Epithelial cell of umbilical artery (primary cell): Measurements from ENCODE around the gene ANXA11. TPM values are rescaled to one million over a fixed set of nuclear protein-coding genes. Genes with fewer than 3 reads are reported as not detected.

Experiments used
- total RNA-seq: library from RNA; depleted of rRNA; stranded (reverse); fragments of >200 nt; gene quantifications from 2 replicates; pipeline ENCODE4 v1.2.3, GENCODE V29; 2014

The ANXA11 gene
- total RNA-seq: 22.7 and 30.7 TPM in 2 replicates

GRCh38 chr10:80205477-80206276, at the start of gene ANXA11:
TSS of gene ANXA11 (minus strand) at chr10:80205537. CDS start at chr10:80172861, 32,676 bp downstream.

GRCh38 chr10:80132299-80133139, 72.8 kb downstream of the ANXA11 start, which contains the start of gene PLAC9:
TSS of gene PLAC9 (plus strand) at chr10:80132730. CDS start at chr10:80132763, 33 bp downstream.

Other genes with a start within 250 kb of the ANXA11 start
- 3.6 and 3.8 TPM in 2 replicates for gene TMEM254, start 126.9 kb downstream of the ANXA11 start, total RNA-seq
- gene PLAC9, start 72.8 kb downstream of the ANXA11 start, total RNA-seq: 2.9 and 4.9 TPM in 2 replicates
- not detected in 2 replicates for gene MAT1A, start 84.1 kb upstream of the ANXA11 start, total RNA-seq
- not detected in 2 replicates for gene DYDC1, start 151.2 kb upstream of the ANXA11 start, total RNA-seq
- gene DYDC2, start 151.2 kb upstream of the ANXA11 start, total RNA-seq: not detected in 2 replicates
- gene PRXL2A, start 203.0 kb upstream of the ANXA11 start, total RNA-seq: 184 and 233 TPM in 2 replicates
- 38.0 and 79.6 TPM in 2 replicates for gene TSPAN14, start 248.8 kb upstream of the ANXA11 start, total RNA-seq